H1 (cell line): Measurements from ENCODE around the gene MRTFA. TPM values are rescaled to one million over a fixed set of nuclear protein-coding genes. Genes with fewer than 3 reads are reported as not detected.

Source experiments
- ATF2 ChIP-seq: IDR thresholded peaks from 2 replicates; pipeline ENCODE4 v1.6.1; 2012; ENCODE audit warnings: low read length, inconsistent platforms
- CHD7 ChIP-seq: fragments of 300-600 bp; sonication (generic); IDR thresholded peaks from 2 replicates; pipeline ENCODE4 v1.7.1; 2012; ENCODE audit warnings: low read length, moderate library complexity, mild to moderate bottlenecking, inconsistent platforms; ENCODE audit not compliant: insufficient replicate concordance
- EP300 ChIP-seq, 2 experiments: IDR thresholded peaks; 1 replicate in 1 of 2; 2 replicates in 1 of 2; pipeline ENCODE4 v1.6.1; 2011 to 2012; ENCODE audit warnings: low read depth in 2 of 2, low read length in 2 of 2, mild to moderate bottlenecking in 2 of 2, borderline replicate concordance in 1 of 2, inconsistent platforms in 1 of 2, moderate library complexity in 1 of 2
- POU5F1 ChIP-seq: IDR thresholded peaks from 2 replicates; pipeline ENCODE4 v1.6.1; 2011; ENCODE audit warnings: low read depth, mild to moderate bottlenecking, low read length, moderate library complexity
- SIRT6 ChIP-seq: IDR thresholded peaks from one replicate; pipeline ENCODE4 v1.7.1; 2012; ENCODE audit warnings: low read length, inconsistent platforms
- SP2 ChIP-seq: IDR thresholded peaks from 2 replicates; pipeline ENCODE4 v1.6.1; 2012; ENCODE audit warnings: mild to moderate bottlenecking, low read length, inconsistent platforms
- polyA plus RNA-seq, 7 experiments: library from polyadenylated mRNA; depleted of rRNA in 3 of 7; stranded (reverse) in 5 of 7; unstranded in 2 of 7; fragments of >200 nt in 5 of 7; fragments of 200-250 nt in 2 of 7; gene quantifications; 1 replicate in 5 of 7; 2 replicates in 1 of 7; 4 replicates in 1 of 7; pipeline versions ENCODE4 v1.2.1 to v1.2.3, GENCODE V29; 2011 to 2013; ENCODE audit warnings: missing spikeins in 2 of 7, mixed read lengths in 2 of 7
- total RNA-seq: library from RNA; stranded (reverse); fragmentation: NEBNext Ultra II Directional; extraction: Animal tissue kit (Norgen Biotek cat#: 25700); gene quantifications from 2 replicates; pipeline ENCODE4 v1.2.1, GENCODE V29; 2021

Gene MRTFA
- total and polyA plus RNA-seq, 2 of the 8 experiments (the other 6 are each of a cell fraction or from before 2014, with no cell fraction given), result 5.4 to 37.9 TPM

GRCh38 chr22:40419718-40420117 lies 216.8 kb downstream of the MRTFA start (continued):
- TF ChIP-seq CHD7 (no peak), SP2 (no peak), SIRT6 (no peak), POU5F1 (no peak), EP300 (IDR thresholded peaks at IDR 0.05; ENCODE audit: borderline replicate concordance in 1 of 2, low read depth in 2 of 2, low read length in 2 of 2) (no peak), ATF2 (no peak)
